Stimulated activated naive CD4-positive, alpha-beta T cell (primary cell): ENCODE data around the gene NLRP12.
"Not testable (repeated sequence)": the region's sequence is repeated elsewhere in the genome, so short reads cannot be mapped to it uniquely, and the experiment has no call there.

Experiments
- DNase-seq, 6 experiments: peaks; one replicate each; lab custom pipeline; 2025; lab: John Stamatoyannopoulos, UW

The NLRP12 gene

GRCh38 chr19:53824134-53824611, at the start of gene NLRP12:
Gene NLRP12, minus strand, starts transcription at chr19:53824314. Its CDS starts 140 bp downstream, at chr19:53824174.
- no peak for DNase-seq

- DNase-seq = peak in 1 of 6 experiments; percentile 9
These were observed 48.6 kb upstream of the NLRP12 start for GRCh38 chr19:53872762-53873161.

GRCh38 chr19:53871454-53871853, 47.3 kb upstream of the NLRP12 start:
- peak in 2 of 6 experiments; percentile 20 to 23 for DNase-seq

GRCh38 chr19:53870485-53870844, 46.4 kb upstream of the NLRP12 start:
- peak in 2 of 6 experiments; percentile 16 to 17 for DNase-seq

GRCh38 chr19:53869805-53870484, 45.8 kb upstream of the NLRP12 start:
- not testable (repeated sequence) for DNase-seq

GRCh38 chr19:53868892-53869804, 45.0 kb upstream of the NLRP12 start:
- DNase-seq = peak; percentile 84 to 97 (median 93)

GRCh38 chr19:53868091-53868891, 44.2 kb upstream of the NLRP12 start:
- DNase-seq = peak; percentile 41 to 71 (median 64)

- DNase-seq = peak; percentile 99 to 100 (median 100)
These were observed 43.3 kb upstream of the NLRP12 start, which contains the start of gene MYADM for GRCh38 chr19:53867225-53868090. Gene MYADM, plus strand, starts transcription at chr19:53867883. Its CDS starts 5,647 bp downstream, at chr19:53873530.

GRCh38 chr19:53866865-53867224, 42.7 kb upstream of the NLRP12 start:
- no peak for DNase-seq

GRCh38 chr19:53865918-53866864, 42.1 kb upstream of the NLRP12 start:
- DNase-seq = peak in 5 of 6 experiments; percentile 21 to 65 (median 47)

GRCh38 chr19:53865523-53865917, 41.4 kb upstream of the NLRP12 start:
- DNase-seq = peak in 1 of 6 experiments; percentile 34

GRCh38 chr19:53864308-53864836, 40.3 kb upstream of the NLRP12 start:
- DNase-seq = no peak

GRCh38 chr19:53853707-53854106, 29.6 kb upstream of the NLRP12 start:
- DNase-seq = no peak

- DNase-seq = no peak
These were observed 25.1 kb upstream of the NLRP12 start for GRCh38 chr19:53849237-53849676.

- no peak for DNase-seq
These were observed 23.4 kb upstream of the NLRP12 start for GRCh38 chr19:53847555-53847954.

GRCh38 chr19:53844849-53845246, 20.7 kb upstream of the NLRP12 start:
- DNase-seq = no peak

GRCh38 chr19:53840914-53841313, 16.8 kb upstream of the NLRP12 start:
- DNase-seq = not testable (repeated sequence)

- not testable (repeated sequence) for DNase-seq
These were observed 16.1 kb upstream of the NLRP12 start for GRCh38 chr19:53840241-53840640.

- not testable (repeated sequence) for DNase-seq
These were observed 14.3 kb upstream of the NLRP12 start for GRCh38 chr19:53838446-53838845.
